Neural cell (in vitro differentiated cells): ENCODE data around the gene SAG.

Experiments
- EP300 ChIP-seq: fragments of 450-650 bp; conservative IDR thresholded peaks from 2 replicates; pipeline ENCODE4 v1.6.1; 2014; ENCODE audit warnings: antibody characterized with exemption, mild to moderate bottlenecking, moderate library complexity; ENCODE audit not compliant: poor library complexity, severe bottlenecking
- POLR2AphosphoS5 ChIP-seq: IDR thresholded peaks from 2 replicates; pipeline ENCODE4 v1.6.1; 2012
- SMC3 ChIP-seq: fragments of 450-650 bp; conservative IDR thresholded peaks from 2 replicates; pipeline ENCODE4 v1.6.1; 2014; ENCODE audit warnings: antibody characterized with exemption, mild to moderate bottlenecking, moderate library complexity; ENCODE audit not compliant: poor library complexity
- TAF1 ChIP-seq: IDR thresholded peaks from 2 replicates; pipeline ENCODE4 v1.6.1; 2012; ENCODE audit warnings: low read depth
- TF ChIP-seq, protein P1 (sequence below): fragments of 450-650 bp; IDR thresholded peaks from 2 replicates; pipeline ENCODE4 v1.5.1; 2014; ENCODE audit warnings: antibody characterized with exemption, mild to moderate bottlenecking, moderate library complexity; ENCODE audit not compliant: poor library complexity, severe bottlenecking
- TF ChIP-seq, protein P2 (sequence below): IDR thresholded peaks from 2 replicates; pipeline ENCODE4 v1.6.1; 2012; ENCODE audit warnings: borderline replicate concordance

DNA sequence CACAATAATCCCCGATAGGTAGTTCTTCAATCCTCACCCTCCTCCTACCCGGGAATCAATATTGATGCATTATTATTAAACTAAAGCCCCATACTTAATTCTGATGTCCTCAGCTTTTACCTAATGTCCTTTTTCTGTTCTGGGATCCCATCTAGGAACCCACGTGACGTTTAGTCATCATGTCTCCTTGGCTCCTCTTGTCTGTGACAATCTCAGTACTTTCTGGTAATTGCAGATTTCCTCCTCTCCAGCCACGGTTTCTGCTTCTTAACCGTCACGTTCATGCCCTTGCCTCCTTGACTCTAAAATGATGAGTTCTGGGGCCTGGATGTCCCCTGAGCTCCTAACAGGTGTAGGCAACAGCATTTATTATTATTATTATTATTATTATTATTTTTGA lies 43.8 kb downstream of the SAG start:
- TF ChIP-seq POLR2AphosphoS5 (no peak), EP300 (no peak), TAF1 (no peak), SMC3 (no peak)
- TF ChIP-seq, protein P1, sequence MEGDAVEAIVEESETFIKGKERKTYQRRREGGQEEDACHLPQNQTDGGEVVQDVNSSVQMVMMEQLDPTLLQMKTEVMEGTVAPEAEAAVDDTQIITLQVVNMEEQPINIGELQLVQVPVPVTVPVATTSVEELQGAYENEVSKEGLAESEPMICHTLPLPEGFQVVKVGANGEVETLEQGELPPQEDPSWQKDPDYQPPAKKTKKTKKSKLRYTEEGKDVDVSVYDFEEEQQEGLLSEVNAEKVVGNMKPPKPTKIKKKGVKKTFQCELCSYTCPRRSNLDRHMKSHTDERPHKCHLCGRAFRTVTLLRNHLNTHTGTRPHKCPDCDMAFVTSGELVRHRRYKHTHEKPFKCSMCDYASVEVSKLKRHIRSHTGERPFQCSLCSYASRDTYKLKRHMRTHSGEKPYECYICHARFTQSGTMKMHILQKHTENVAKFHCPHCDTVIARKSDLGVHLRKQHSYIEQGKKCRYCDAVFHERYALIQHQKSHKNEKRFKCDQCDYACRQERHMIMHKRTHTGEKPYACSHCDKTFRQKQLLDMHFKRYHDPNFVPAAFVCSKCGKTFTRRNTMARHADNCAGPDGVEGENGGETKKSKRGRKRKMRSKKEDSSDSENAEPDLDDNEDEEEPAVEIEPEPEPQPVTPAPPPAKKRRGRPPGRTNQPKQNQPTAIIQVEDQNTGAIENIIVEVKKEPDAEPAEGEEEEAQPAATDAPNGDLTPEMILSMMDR, result no peak
- TF ChIP-seq, protein P2, sequence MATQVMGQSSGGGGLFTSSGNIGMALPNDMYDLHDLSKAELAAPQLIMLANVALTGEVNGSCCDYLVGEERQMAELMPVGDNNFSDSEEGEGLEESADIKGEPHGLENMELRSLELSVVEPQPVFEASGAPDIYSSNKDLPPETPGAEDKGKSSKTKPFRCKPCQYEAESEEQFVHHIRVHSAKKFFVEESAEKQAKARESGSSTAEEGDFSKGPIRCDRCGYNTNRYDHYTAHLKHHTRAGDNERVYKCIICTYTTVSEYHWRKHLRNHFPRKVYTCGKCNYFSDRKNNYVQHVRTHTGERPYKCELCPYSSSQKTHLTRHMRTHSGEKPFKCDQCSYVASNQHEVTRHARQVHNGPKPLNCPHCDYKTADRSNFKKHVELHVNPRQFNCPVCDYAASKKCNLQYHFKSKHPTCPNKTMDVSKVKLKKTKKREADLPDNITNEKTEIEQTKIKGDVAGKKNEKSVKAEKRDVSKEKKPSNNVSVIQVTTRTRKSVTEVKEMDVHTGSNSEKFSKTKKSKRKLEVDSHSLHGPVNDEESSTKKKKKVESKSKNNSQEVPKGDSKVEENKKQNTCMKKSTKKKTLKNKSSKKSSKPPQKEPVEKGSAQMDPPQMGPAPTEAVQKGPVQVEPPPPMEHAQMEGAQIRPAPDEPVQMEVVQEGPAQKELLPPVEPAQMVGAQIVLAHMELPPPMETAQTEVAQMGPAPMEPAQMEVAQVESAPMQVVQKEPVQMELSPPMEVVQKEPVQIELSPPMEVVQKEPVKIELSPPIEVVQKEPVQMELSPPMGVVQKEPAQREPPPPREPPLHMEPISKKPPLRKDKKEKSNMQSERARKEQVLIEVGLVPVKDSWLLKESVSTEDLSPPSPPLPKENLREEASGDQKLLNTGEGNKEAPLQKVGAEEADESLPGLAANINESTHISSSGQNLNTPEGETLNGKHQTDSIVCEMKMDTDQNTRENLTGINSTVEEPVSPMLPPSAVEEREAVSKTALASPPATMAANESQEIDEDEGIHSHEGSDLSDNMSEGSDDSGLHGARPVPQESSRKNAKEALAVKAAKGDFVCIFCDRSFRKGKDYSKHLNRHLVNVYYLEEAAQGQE, result no peak
